ENCODE results near the gene PRKG2.

The PRKG2 gene

DNA sequence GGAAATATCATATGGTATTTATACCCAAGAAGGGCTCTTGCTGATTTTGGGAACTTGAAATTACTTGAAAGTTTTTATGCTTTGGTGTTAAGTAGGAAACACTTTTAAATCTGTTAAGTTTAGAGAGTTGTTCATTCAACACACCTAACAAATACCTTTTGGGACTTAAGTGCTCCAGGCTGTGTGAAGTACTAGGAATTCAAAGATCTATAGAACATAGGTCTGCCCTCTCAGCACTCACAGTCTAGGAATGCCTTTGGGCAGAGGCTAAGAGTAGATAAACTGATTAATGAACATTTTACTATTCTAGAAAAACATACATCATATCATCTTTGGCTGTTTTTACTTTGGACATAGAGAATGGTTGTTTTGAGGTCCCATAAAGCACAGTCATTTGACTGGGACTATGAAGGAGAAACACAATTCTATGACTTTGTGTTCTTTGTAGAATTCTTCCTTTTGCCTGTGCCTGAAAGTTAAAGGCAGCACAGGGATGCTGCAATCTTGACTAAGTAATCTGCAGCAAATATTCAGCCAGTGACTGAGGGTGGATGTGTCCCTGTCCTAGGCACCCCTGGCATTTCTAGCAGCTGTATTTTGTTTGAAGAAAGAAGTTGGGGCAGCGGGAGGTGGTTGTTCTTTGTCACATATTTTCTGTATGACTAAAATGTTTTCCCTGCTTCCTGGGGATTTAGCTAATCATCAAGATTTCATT is 176.2 kb downstream of the PRKG2 start:
- FAIRE-seq (no peak), DNase-seq (ENCODE audit: insufficient read length, low spot score) (no peak)
- TF ChIP-seq POLR2A (IDR thresholded peaks at IDR 0.05; ENCODE audit: low read depth, low read length), result no peak
